ENCODE data around the gene EIF3L. TPM values are rescaled to one million over a fixed set of nuclear protein-coding genes. Genes with fewer than 3 reads are reported as not detected.

Gene EIF3L
- total and polyA plus RNA-seq, 10 of the 15 experiments (the other 5 are each of a cell fraction or from before 2014, with no cell fraction given): 294 to 1,037 (median 618) TPM

DNA sequence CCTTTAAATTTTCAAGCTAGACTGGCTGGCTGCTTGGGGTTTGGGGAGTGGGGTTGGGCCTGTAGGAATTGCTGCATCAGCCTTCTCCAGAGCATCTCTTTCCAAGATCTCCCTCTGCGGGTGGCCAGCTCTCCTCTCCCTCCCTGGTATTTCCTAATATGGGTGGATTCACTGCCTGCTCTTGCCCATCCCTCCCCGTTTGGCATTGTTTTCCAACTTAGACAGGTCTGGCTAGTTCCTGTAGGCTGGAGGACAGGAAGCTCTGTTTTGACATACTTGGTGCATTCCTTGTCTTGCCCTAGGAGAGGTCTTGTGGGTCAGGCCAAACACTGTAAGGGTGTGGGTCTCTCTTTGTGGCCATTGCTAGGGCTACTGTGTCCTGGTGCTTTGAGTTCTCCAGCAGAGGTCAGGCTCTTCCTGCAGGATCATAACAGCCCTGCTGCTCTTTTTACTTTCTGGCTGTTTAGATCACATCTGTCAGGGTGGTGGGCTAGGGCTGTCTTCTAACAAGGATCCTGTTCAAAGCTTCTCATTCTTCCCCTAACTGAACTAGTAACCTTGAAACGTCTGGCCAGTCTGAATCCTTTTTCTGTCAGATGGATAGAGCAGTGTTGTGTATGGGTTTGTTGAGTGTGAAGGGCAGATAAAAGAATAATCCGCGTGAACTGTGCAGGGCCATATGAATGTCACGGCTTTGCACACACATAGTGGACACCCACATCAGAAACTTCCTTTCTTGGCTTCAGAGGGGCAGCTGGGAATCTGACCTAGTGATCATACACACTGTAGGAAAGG is 38.6 kb downstream of the EIF3L start:
- in situ Hi-C loops (cut with MboI) (no loop called here), intact Hi-C loops (cut with micrococcal nuclease; ENCODE audit: unreplicated experiment) (loop anchor here (5.0 kb wide), 1 partner anchor 45 kb away; no protein-coding TSS in a partner anchor)
- H3K36me3 ChIP-seq (ENCODE audit: control insufficient read depth in 2 of 2, insufficient read depth in 2 of 2, low read length in 1 of 2): peaks cover 18 to 22% of the 10 kb centered on the region in 2 experiments
- ChIA-PET CTCF (interaction anchor here (0.9 to 1.9 kb wide), 5 partner anchors 9 to 78 kb away, joined by 3 to 7 read pairs (median 6); no protein-coding TSS in a partner anchor), SMC1A (ENCODE audit: uncharacterized antibody, unreplicated experiment) (interaction anchor here (0.6 to 2.2 kb wide), 3 partner anchors 9 to 14 kb away, joined by 3 to 9 read pairs (median 5); no protein-coding TSS in a partner anchor), RAD21 (ENCODE audit: unreplicated experiment) (interaction anchor here (0.5 kb wide), 1 partner anchor 27 kb away, joined by 3 read pairs; no protein-coding TSS in a partner anchor), POLR2A (interaction anchor here (0.6 kb wide), 1 partner anchor 20 kb away, joined by 4 read pairs; no protein-coding TSS in a partner anchor)
- DNase-seq (ENCODE audit: low read depth, low spot score) (no peak), ATAC-seq (peak; percentile 42; the same call in 1 of the 3 replicates), FAIRE-seq (no peak)
- peaks cover 2% of the 10 kb centered on the region for H3K79me2 ChIP-seq (ENCODE audit: control insufficient read depth, insufficient read depth, low read length)
- no peak overlapping the region for H3K27ac ChIP-seq (ENCODE audit: control insufficient read depth, insufficient read depth)
- WGBS (ENCODE audit: insufficient coverage, insufficient replicate concordance, low lambda C conversion rate, missing lambda C conversion rate): 96% methylated on average over 6 of the region's 6 CpGs
- no TSS peak for BruUV-seq (replicated peaks)
- H3K4me2 ChIP-seq (ENCODE audit: control insufficient read depth, insufficient read depth): no peak overlapping the region
- no peak overlapping the region for H2AFZ ChIP-seq (ENCODE audit: control insufficient read depth, low read depth, low read length)
- TF ChIP-seq POLR2A (IDR thresholded peaks at IDR 0.05; ENCODE audit: low read depth, low read length): peak; percentile 38; the same call in 1 of the 2 replicates
- TF ChIP-seq, protein P1, sequence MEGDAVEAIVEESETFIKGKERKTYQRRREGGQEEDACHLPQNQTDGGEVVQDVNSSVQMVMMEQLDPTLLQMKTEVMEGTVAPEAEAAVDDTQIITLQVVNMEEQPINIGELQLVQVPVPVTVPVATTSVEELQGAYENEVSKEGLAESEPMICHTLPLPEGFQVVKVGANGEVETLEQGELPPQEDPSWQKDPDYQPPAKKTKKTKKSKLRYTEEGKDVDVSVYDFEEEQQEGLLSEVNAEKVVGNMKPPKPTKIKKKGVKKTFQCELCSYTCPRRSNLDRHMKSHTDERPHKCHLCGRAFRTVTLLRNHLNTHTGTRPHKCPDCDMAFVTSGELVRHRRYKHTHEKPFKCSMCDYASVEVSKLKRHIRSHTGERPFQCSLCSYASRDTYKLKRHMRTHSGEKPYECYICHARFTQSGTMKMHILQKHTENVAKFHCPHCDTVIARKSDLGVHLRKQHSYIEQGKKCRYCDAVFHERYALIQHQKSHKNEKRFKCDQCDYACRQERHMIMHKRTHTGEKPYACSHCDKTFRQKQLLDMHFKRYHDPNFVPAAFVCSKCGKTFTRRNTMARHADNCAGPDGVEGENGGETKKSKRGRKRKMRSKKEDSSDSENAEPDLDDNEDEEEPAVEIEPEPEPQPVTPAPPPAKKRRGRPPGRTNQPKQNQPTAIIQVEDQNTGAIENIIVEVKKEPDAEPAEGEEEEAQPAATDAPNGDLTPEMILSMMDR (IDR thresholded peaks at IDR 0.05 in 2 of 3, conservative IDR thresholded peaks at IDR 0.05 in 1 of 3; ENCODE audit: control insufficient read depth in 2 of 3, extremely low read depth in 1 of 3, insufficient read depth in 1 of 3, low read depth in 3 of 3, low read length in 3 of 3): peak; percentile 13 to 35 (median 13); a peak in 3 of 6 replicates
- TF ChIP-seq PAX8 (IDR thresholded peaks at IDR 0.05): no peak
- TF ChIP-seq RAD21 (IDR thresholded peaks at IDR 0.05; ENCODE audit: insufficient read depth, low read depth, low read length): peak; percentile 34; the same call in 1 of the 2 replicates
- no peaks in the 10 kb centered on the region for H3K27me3 ChIP-seq (replicated peaks in 1 of 2; ENCODE audit: control insufficient read depth in 2 of 2, insufficient read depth in 2 of 2, low read length in 1 of 2)
- H4K20me1 ChIP-seq (ENCODE audit: control insufficient read depth, insufficient read depth): no peaks in the 10 kb centered on the region
- H3K4me1 ChIP-seq (ENCODE audit: control insufficient read depth, insufficient read depth, low read length): no peaks in the 10 kb centered on the region
- no peak overlapping the region for H3K9ac ChIP-seq (ENCODE audit: control insufficient read depth, insufficient read depth, low read length)
- no peak overlapping the region for H3K4me3 ChIP-seq
- no peaks in the 10 kb centered on the region for H3K9me3 ChIP-seq (replicated peaks; ENCODE audit: control insufficient read depth, insufficient read depth, low read length)
